GM10266 (cell line): ENCODE data around the gene STK39.

ENCODE experiments used
- DNase-seq: peaks from one replicate; pipeline ENCODE4 v3.0.0; 2012; ENCODE audit errors: extremely low spot score
- CTCF ChIP-seq: IDR thresholded peaks from 2 replicates; pipeline ENCODE4 v1.5.1; 2012; ENCODE audit warnings: mild to moderate bottlenecking, low read depth; ENCODE audit not compliant: control insufficient read depth, insufficient read depth; ENCODE audit errors: missing control alignments

The STK39 gene

GRCh38 chr2:168220965-168221819 is 26.2 kb downstream of the STK39 start:
- no peak for DNase-seq

GRCh38 chr2:168217920-168218319 is 29.5 kb downstream of the STK39 start:
- no peak for DNase-seq
- TF ChIP-seq CTCF = no peak

More at GRCh38 chr2:168220965-168221819, 26.2 kb downstream of the STK39 start:
- no peak for TF ChIP-seq CTCF

- no peak for TF ChIP-seq CTCF
- DNase-seq = no peak
Observed at GRCh38 chr2:168216351-168217005, 30.9 kb downstream of the STK39 start.

GRCh38 chr2:168215813-168216212 is 31.6 kb downstream of the STK39 start:
- no peak for TF ChIP-seq CTCF
- no peak for DNase-seq

GRCh38 chr2:168212866-168213265 is 34.5 kb downstream of the STK39 start:
- no peak for TF ChIP-seq CTCF
- DNase-seq = no peak

GRCh38 chr2:168212167-168212566 is 35.2 kb downstream of the STK39 start:
- TF ChIP-seq CTCF = no peak
- no peak for DNase-seq

GRCh38 chr2:168211664-168212163 is 35.7 kb downstream of the STK39 start:
- no peak for DNase-seq
- no peak for TF ChIP-seq CTCF
